ENCODE data around the gene SH3PXD2B.

The SH3PXD2B gene

GRCh38 chr5:172395483-172395882 is 58.8 kb downstream of the SH3PXD2B start:
- TF ChIP-seq TAF1 (IDR thresholded peaks at IDR 0.05; ENCODE audit: borderline replicate concordance, insufficient read depth, low read length), result no peak
- TF ChIP-seq SIN3A (IDR thresholded peaks at IDR 0.05; ENCODE audit: borderline replicate concordance, insufficient read depth, low read length), result no peak
- TF ChIP-seq, protein P1, sequence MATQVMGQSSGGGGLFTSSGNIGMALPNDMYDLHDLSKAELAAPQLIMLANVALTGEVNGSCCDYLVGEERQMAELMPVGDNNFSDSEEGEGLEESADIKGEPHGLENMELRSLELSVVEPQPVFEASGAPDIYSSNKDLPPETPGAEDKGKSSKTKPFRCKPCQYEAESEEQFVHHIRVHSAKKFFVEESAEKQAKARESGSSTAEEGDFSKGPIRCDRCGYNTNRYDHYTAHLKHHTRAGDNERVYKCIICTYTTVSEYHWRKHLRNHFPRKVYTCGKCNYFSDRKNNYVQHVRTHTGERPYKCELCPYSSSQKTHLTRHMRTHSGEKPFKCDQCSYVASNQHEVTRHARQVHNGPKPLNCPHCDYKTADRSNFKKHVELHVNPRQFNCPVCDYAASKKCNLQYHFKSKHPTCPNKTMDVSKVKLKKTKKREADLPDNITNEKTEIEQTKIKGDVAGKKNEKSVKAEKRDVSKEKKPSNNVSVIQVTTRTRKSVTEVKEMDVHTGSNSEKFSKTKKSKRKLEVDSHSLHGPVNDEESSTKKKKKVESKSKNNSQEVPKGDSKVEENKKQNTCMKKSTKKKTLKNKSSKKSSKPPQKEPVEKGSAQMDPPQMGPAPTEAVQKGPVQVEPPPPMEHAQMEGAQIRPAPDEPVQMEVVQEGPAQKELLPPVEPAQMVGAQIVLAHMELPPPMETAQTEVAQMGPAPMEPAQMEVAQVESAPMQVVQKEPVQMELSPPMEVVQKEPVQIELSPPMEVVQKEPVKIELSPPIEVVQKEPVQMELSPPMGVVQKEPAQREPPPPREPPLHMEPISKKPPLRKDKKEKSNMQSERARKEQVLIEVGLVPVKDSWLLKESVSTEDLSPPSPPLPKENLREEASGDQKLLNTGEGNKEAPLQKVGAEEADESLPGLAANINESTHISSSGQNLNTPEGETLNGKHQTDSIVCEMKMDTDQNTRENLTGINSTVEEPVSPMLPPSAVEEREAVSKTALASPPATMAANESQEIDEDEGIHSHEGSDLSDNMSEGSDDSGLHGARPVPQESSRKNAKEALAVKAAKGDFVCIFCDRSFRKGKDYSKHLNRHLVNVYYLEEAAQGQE (IDR thresholded peaks at IDR 0.05; ENCODE audit: insufficient read depth in 1 of 2, low read depth in 2 of 2, low read length in 2 of 2), result no peak
- no peak for TF ChIP-seq POLR2AphosphoS5 (IDR thresholded peaks at IDR 0.05; ENCODE audit: low read depth, low read length)
- no peak for TF ChIP-seq FOXP2 (optimal IDR thresholded peaks at IDR 0.05; ENCODE audit: borderline replicate concordance, extremely low read depth, extremely low read length, insufficient read depth)

DNA sequence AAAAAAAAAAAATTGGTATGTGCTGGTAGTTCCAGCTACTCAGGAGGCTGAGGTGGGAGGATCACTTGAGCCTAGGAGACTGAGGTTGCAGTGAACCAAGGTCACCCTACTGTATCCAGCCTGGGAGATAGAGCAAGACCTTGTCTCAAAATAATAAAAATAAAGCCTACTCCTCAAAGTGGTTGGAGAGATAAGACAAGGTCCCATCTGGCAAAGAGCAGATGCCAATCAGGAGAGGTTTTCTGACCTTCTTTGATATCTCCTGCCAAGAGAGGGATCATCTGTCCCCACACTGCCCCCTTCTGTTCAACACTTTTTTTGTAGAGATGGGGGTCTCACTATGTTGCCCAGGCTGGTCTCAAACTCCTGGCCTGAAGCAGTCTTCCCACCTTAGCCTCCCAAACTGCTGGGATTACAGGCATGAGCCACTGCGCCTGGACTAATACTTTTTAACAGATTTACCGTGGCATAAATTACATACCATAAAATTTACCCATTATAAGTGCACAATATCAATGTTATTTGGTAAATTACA is 64.7 kb downstream of the SH3PXD2B start:
- no peak for TF ChIP-seq TAF1 (IDR thresholded peaks at IDR 0.05; ENCODE audit: borderline replicate concordance, insufficient read depth, low read length)
- TF ChIP-seq, protein P1 (IDR thresholded peaks at IDR 0.05; ENCODE audit: insufficient read depth in 1 of 2, low read depth in 2 of 2, low read length in 2 of 2), result no peak
- no peak for TF ChIP-seq FOXP2 (optimal IDR thresholded peaks at IDR 0.05; ENCODE audit: borderline replicate concordance, extremely low read depth, extremely low read length, insufficient read depth)
- no peak for TF ChIP-seq SIN3A (IDR thresholded peaks at IDR 0.05; ENCODE audit: borderline replicate concordance, insufficient read depth, low read length)
- TF ChIP-seq POLR2AphosphoS5 (IDR thresholded peaks at IDR 0.05; ENCODE audit: low read depth, low read length), result no peak

- TF ChIP-seq POLR2AphosphoS5 (IDR thresholded peaks at IDR 0.05; ENCODE audit: low read depth, low read length) (no peak), SIN3A (IDR thresholded peaks at IDR 0.05; ENCODE audit: borderline replicate concordance, insufficient read depth, low read length) (no peak), TAF1 (IDR thresholded peaks at IDR 0.05; ENCODE audit: borderline replicate concordance, insufficient read depth, low read length) (no peak)
These were observed 66.0 kb downstream of the SH3PXD2B start for GRCh38 chr5:172388246-172388733.

DNA sequence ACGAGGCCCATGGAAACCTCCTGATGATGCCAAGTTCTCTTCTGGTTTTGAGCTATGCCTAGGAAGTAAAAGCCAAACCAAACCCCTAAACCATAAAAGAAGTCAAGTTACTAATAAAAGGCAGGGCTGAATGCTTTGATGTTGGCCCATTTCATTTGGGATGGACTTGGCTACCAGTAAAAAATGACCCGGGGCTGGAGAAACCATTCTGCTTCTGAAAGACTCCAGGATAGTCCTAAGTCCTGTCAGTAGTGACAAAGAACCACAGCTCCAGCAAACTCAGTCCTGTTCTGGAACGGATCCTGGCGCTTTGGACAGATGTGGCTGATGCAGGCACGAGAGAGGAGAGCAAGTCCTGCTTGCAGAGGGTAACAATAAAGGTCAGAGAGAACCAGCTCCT is 68.6 kb downstream of the SH3PXD2B start:
- TF ChIP-seq, protein P1 (IDR thresholded peaks at IDR 0.05; ENCODE audit: insufficient read depth in 1 of 2, low read depth in 2 of 2, low read length in 2 of 2), result no peak
- no peak for TF ChIP-seq SIN3A (IDR thresholded peaks at IDR 0.05; ENCODE audit: borderline replicate concordance, insufficient read depth, low read length)
- no peak for TF ChIP-seq TAF1 (IDR thresholded peaks at IDR 0.05; ENCODE audit: borderline replicate concordance, insufficient read depth, low read length)

- TF ChIP-seq FOXP2 (optimal IDR thresholded peaks at IDR 0.05; ENCODE audit: borderline replicate concordance, extremely low read depth, extremely low read length, insufficient read depth), result no peak
- no peak for TF ChIP-seq SIN3A (IDR thresholded peaks at IDR 0.05; ENCODE audit: borderline replicate concordance, insufficient read depth, low read length)
- TF ChIP-seq TAF1 (IDR thresholded peaks at IDR 0.05; ENCODE audit: borderline replicate concordance, insufficient read depth, low read length), result no peak
- TF ChIP-seq POLR2AphosphoS5 (IDR thresholded peaks at IDR 0.05; ENCODE audit: low read depth, low read length), result no peak
- TF ChIP-seq, protein P1 (IDR thresholded peaks at IDR 0.05; ENCODE audit: insufficient read depth in 1 of 2, low read depth in 2 of 2, low read length in 2 of 2), result no peak
These were observed 69.2 kb downstream of the SH3PXD2B start for GRCh38 chr5:172385010-172385563.

Measured in PFSK-1 (cell line).